IMR-90 (cell line): ENCODE data around the gene SLC19A1.

Source experiments
- CEBPB ChIP-seq: IDR thresholded peaks from 2 replicates; pipeline ENCODE4 v1.6.1; 2012; ENCODE audit warnings: low read depth, low read length, improper control_type of control experiment
- CHD1 ChIP-seq: IDR thresholded peaks from 2 replicates; pipeline ENCODE4 v1.6.1; 2012; ENCODE audit warnings: low read depth, low read length, improper control_type of control experiment
- ELK1 ChIP-seq: fragments of 150-350 bp; IDR thresholded peaks from 2 replicates; pipeline ENCODE4 v1.6.1; 2016; ENCODE audit warnings: low read depth, mild to moderate bottlenecking, low read length, moderate library complexity, borderline replicate concordance
- MAFK ChIP-seq: IDR thresholded peaks from 2 replicates; pipeline ENCODE4 v1.6.1; 2012; ENCODE audit warnings: low read depth, low read length, improper control_type of control experiment
- MAZ ChIP-seq: IDR thresholded peaks from 2 replicates; pipeline ENCODE4 v1.6.1; 2012; ENCODE audit warnings: low read depth, mild to moderate bottlenecking, low read length, improper control_type of control experiment, moderate library complexity, borderline replicate concordance
- MXI1 ChIP-seq: IDR thresholded peaks from 2 replicates; pipeline ENCODE4 v1.6.1; 2012; ENCODE audit warnings: low read depth, mild to moderate bottlenecking, low read length, moderate library complexity, borderline replicate concordance
- NFE2L2 ChIP-seq: fragments of 150-350 bp; IDR thresholded peaks from 2 replicates; pipeline ENCODE4 v1.6.1; 2016; ENCODE audit warnings: low read depth, mild to moderate bottlenecking, low read length
- POLR2A ChIP-seq: IDR thresholded peaks from 2 replicates; pipeline ENCODE4 v1.6.1; 2012; ENCODE audit warnings: mild to moderate bottlenecking, low read depth, low read length
- RAD21 ChIP-seq: IDR thresholded peaks from 2 replicates; pipeline ENCODE4 v1.6.1; 2012; ENCODE audit warnings: low read length, improper control_type of control experiment
- RCOR1 ChIP-seq: IDR thresholded peaks from 2 replicates; pipeline ENCODE4 v1.6.1; 2012; ENCODE audit warnings: mild to moderate bottlenecking, low read length, improper control_type of control experiment; ENCODE audit not compliant: insufficient replicate concordance
- RFX5 ChIP-seq: IDR thresholded peaks from 2 replicates; pipeline ENCODE4 v1.8.0; 2012; ENCODE audit warnings: low read depth, mild to moderate bottlenecking, low read length, moderate library complexity
- SMC3 ChIP-seq: fragments of 150-350 bp; IDR thresholded peaks from 2 replicates; pipeline ENCODE4 v1.6.1; 2016; ENCODE audit warnings: low read depth, mild to moderate bottlenecking, antibody characterized with exemption, low read length, moderate library complexity
- USF2 ChIP-seq: fragments of 150-350 bp; IDR thresholded peaks from 2 replicates; pipeline ENCODE4 v1.6.1; 2017; ENCODE audit warnings: mild to moderate bottlenecking, antibody characterized with exemption, low read length, low read depth
- TF ChIP-seq, protein P1 (sequence below): conservative IDR thresholded peaks from 2 replicates; pipeline ENCODE4 v1.5.1; 2012; ENCODE audit warnings: mild to moderate bottlenecking, low read depth, low read length, improper control_type of control experiment

- TF ChIP-seq, protein P1, sequence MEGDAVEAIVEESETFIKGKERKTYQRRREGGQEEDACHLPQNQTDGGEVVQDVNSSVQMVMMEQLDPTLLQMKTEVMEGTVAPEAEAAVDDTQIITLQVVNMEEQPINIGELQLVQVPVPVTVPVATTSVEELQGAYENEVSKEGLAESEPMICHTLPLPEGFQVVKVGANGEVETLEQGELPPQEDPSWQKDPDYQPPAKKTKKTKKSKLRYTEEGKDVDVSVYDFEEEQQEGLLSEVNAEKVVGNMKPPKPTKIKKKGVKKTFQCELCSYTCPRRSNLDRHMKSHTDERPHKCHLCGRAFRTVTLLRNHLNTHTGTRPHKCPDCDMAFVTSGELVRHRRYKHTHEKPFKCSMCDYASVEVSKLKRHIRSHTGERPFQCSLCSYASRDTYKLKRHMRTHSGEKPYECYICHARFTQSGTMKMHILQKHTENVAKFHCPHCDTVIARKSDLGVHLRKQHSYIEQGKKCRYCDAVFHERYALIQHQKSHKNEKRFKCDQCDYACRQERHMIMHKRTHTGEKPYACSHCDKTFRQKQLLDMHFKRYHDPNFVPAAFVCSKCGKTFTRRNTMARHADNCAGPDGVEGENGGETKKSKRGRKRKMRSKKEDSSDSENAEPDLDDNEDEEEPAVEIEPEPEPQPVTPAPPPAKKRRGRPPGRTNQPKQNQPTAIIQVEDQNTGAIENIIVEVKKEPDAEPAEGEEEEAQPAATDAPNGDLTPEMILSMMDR: no peak
- no peak for TF ChIP-seq POLR2A
- no peak for TF ChIP-seq NFE2L2
- no peak for TF ChIP-seq MXI1
- TF ChIP-seq MAFK: no peak
- TF ChIP-seq RFX5: no peak
- no peak for TF ChIP-seq CHD1
- TF ChIP-seq MAZ: no peak
- TF ChIP-seq SMC3: no peak
- TF ChIP-seq USF2: no peak
- TF ChIP-seq RAD21: no peak
- TF ChIP-seq RCOR1: no peak
- no peak for TF ChIP-seq ELK1
- no peak for TF ChIP-seq CEBPB
Measured at GRCh38 chr21:45586289-45586858, 44.1 kb upstream of the SLC19A1 start.
